EH (cell line): ENCODE results near the gene PSKH1.
A peak's percentile ranks its signal among the peaks of the same experiment; 100 is the strongest.

Experiments
- DNase-seq: peaks from one replicate; pipeline ENCODE4 v3.0.0-alpha.2; 2015; ENCODE audit warnings: low read depth

The PSKH1 gene

GRCh38 chr16:67865318-67865717, 27.7 kb upstream of the PSKH1 start:
- DNase-seq: peak; percentile 59

DNA sequence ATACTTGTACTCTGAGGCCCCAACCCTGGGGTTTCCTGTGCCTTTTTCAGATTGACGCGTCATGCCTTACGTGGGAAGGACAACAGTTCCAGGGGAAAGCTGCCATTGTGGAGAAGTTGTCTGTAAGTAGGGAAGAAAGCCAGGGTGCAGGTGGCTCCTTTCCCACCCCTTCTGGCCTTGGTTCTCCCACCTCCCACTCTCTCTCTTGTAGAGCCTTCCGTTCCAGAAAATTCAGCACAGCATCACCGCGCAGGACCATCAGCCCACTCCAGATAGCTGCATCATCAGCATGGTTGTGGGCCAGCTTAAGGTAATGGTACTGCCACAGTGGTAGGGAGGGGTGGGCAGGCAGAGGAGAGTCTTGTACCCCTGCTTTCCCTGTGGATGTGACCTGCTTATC, 24.8 kb upstream of the PSKH1 start:
- DNase-seq: no peak

DNA sequence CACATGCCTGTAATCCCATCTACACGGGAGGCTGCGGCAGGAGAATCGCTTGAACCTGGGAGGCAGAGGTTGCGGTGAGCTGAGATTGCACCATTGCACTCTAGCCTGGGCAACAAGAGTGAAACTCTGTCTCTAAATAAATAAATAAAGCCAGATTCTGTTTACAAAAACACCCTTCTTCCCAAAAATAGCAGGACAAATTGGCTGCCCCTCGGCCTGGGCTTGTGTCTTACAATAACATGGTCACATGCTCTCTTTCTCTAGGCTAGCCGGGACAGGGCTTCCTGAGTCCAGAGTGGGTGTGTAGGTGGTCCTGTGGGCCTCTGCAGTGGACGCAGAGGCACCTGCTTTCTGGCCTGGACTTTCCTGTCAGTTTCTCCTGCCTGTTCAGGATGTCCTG, 23.4 kb upstream of the PSKH1 start:
- DNase-seq: no peak

DNA sequence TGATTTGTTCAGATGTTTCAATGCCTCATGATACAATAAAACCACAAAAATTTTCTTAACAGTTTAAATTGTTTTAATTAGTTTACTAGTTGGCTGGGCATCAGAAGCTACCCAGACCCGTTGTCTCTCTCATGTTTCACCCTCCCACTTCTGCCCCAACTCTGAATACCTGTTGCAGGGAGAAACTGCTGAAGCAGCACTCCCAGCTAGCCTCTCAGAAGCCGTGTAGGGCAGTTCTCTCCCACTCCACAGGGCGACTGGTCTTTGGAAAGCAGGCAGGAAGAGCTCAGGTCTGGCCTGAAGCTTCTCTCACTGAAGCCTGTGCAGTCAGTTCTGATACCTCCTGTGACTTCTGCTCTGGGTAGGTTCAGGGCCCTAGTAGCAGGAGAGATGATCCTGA, 21.8 kb upstream of the PSKH1 start:
- DNase-seq: no peak

GRCh38 chr16:67872131-67872630, 20.9 kb upstream of the PSKH1 start:
- no peak for DNase-seq

- peak; percentile 77 for DNase-seq
These were observed 20.2 kb upstream of the PSKH1 start, which contains the start of gene EDC4 for GRCh38 chr16:67872631-67873434. TSS of gene EDC4 (plus strand) at chr16:67873052. CDS start at chr16:67873262, 210 bp downstream.

DNA sequence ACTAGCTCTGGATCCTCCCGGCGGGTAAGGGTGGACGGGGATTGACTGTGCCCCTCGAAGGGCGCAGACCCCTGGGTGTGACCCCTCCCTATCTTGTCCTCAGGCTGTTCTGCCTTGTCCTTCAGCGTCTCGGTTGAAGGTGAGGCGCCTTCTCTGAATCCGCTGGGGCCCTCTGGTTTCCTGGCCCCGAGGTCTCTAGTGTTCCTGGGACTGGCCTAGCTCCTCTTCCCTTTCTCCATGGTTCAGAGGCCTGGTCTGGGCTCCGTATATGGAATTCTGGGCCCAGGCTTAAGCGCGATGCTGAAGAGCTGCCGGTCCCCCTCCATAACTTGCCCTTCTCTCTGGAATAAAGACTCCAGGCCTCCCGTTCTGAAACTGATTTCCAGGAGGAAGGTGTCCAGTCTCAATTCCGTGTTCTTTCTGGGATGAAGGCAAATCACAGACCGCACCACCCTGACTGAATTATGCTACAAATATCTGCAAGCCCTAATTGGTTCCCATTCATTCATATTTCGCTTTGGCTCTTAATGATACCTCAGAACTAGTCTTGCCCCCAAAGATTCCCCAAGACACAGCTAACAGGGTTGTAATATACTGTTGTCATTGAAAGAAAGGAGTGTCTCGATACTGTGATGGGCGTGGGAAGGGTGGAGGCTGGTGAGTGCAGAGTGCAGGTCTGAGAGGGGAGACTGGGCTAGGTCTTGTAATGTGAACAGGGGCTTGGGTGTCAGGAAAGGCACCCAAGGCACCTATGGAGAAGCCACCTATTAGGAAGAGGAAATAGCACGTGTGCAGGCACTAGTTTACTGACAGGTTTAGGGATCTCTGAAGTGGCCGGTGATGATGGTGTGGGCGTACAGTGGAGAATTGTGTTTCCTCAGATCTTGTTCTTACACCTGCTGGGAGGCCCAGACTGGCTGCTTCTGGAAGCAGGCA, 19.4 kb upstream of the PSKH1 start:
- DNase-seq: peak; percentile 35

DNA sequence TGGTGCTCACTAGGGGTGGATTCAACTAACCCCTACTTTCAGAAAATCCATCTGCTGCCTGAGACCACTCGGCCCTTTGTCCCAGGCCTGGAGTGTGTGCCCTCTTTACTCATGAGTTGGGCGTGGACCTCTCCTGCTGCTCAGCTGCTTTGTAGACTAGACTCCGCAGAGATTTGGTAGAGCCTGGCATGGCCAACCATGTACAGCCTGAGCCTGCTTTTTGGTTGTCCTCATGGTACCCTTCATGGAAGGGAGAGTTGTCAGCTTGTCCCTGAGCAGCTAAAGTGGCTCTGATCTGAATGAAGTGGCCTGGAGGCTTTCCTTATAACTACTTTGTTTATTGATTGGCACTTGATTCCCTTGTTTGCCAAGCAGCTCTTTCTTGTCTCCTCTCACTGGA, 18.7 kb upstream of the PSKH1 start:
- no peak for DNase-seq

DNA sequence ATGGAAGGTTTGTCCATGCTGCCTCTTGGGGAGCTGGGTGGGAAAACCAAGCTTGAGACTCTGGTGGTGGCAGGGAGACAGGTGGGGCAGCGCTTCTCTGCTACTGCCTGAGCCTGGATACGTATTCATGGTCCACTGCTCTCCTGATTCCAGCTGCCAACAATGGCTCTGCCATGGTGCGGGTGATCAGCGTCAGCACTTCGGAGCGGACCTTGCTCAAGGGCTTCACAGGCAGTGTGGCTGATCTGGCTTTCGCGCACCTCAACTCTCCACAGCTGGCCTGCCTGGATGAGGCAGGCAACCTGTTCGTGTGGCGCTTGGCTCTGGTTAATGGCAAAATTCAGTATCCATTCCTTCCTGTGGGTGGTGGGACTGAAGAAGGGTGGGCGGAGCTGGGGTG, 16.0 kb upstream of the PSKH1 start:
- DNase-seq: no peak

GRCh38 chr16:67878232-67878631, 14.8 kb upstream of the PSKH1 start:
- DNase-seq: no peak

DNA sequence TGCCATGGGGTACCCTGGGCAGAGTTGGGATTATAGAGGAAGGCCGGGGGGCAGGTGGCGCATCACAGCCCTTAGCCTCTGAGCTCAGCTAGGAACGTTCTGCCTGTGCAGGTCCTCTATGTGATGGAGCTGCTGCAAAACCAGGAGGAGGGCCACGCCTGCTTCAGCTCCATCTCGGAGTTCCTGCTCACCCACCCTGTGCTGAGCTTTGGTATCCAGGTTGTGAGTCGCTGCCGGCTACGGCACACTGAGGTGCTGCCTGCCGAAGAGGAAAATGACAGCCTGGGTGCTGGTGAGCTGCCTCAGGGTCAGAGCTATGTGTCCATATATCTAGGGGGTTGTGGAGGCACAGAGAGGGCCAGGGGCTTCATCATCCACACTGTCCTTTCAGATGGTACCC, 14.2 kb upstream of the PSKH1 start:
- no peak for DNase-seq

GRCh38 chr16:67879462-67879861, 13.6 kb upstream of the PSKH1 start:
- DNase-seq: no peak

- no peak for DNase-seq
These were observed 13.1 kb upstream of the PSKH1 start for GRCh38 chr16:67879936-67880335.

DNA sequence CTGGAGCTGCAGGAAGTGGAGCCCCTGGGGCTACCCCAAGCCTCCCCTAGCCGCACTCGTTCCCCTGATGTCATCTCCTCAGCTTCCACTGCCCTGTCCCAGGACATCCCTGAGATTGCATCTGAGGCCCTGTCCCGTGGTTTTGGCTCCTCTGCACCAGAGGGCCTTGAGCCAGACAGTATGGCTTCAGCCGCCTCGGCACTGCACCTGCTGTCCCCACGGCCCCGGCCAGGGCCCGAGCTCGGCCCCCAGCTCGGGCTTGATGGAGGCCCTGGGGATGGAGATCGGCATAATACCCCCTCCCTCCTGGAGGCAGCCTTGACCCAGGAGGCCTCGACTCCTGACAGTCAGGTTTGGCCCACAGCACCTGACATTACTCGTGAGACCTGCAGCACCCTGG, 12.5 kb upstream of the PSKH1 start:
- no peak for DNase-seq

DNA sequence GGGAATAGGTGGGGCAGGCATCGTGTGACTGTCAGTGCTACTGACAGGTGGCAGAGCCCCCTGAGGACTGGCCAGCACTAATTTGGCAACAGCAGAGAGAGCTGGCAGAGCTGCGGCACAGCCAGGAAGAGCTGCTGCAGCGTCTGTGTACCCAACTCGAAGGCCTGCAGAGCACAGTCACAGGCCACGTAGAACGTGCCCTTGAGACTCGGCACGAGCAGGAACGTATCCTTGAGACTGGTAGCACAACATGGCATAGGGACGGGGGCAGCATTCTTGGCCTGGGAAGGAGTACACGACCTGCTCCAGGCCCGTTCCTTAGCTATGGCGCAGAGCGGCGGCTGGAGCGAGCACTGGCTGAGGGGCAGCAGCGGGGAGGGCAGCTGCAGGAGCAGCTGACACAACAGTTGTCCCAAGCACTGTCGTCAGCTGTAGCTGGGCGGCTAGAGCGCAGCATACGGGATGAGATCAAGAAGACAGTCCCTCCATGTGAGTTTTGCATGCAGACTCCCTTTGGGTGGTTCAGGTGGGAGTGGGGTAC, 11.4 kb upstream of the PSKH1 start:
- DNase-seq: no peak

GRCh38 chr16:67882374-67883145, 10.5 kb upstream of the PSKH1 start:
- DNase-seq: peak; percentile 16

- no peak for DNase-seq
These were observed 9.7 kb upstream of the PSKH1 start for GRCh38 chr16:67883146-67883871.

DNA sequence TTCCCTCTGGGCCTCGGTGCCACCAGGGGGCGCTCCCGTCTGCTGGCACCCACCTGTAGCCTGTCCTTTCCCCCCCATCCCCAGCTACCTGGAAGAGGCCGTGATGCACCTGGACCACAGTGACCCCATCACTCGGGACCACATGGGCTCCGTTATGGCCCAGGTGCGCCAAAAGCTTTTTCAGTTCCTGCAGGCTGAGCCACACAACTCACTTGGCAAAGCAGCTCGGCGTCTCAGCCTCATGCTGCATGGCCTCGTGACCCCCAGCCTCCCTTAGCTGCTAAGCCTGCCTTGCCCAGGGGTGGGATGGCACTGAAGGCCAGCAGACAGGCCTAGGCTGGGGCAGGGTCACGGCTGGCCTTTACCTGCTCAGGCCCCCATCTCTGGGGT, 9.2 kb upstream of the PSKH1 start:
- DNase-seq: peak; percentile 48

DNA sequence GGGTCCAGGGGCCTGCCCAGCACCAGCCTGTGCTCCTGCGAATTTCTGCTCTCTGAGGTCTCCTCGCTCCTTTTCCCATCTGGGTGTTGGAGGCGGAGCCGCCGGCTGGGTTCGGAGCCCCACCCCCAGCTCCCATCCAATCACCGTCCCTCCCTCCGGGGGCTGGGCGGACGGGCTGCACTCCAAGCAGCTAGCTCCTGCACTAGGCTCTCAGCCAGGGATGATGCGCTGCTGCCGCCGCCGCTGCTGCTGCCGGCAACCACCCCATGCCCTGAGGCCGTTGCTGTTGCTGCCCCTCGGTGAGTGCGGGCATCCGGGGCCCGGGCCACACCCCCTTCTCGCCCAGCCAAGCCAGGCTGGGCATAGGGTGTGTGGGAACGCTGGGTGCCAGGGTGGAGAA, 8.4 kb upstream of the PSKH1 start, which contains the start of gene NRN1L:
Gene NRN1L, plus strand, starts transcription at position 202 of the 400 bp plus-strand sequence. Its CDS starts 19 bp downstream, at position 221.
- DNase-seq: peak; percentile 94

DNA sequence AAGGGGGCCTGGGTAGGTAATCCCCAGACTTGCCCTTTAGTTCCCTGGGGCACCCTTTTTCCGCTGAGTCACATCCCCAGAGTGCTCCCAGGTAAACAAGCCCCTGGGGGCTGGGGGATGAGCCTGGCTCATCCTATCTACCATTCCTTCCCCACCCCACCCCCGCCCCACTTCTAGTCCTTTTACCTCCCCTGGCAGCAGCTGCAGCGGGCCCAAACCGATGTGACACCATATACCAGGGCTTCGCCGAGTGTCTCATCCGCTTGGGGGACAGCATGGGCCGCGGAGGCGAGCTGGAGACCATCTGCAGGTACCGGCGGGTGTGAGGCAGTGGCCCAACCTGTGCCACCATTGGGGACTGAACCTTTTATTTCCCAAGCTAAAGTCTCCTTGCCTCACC, 7.5 kb upstream of the PSKH1 start:
- no peak for DNase-seq

- DNase-seq: no peak
These were observed 7.1 kb upstream of the PSKH1 start for GRCh38 chr16:67885976-67886375.
